HEK293 (cell line): ENCODE results near the gene EIF5A.
A peak's percentile ranks its signal among the peaks of the same experiment; 100 is the strongest.

Experiments
- HOXD13 ChIP-seq: sonication (generic); formaldehyde crosslinking; IDR thresholded peaks from 2 replicates; pipeline ENCODE4 v1.8.0; 2022; ENCODE audit warnings: missing genetic modification reagents, borderline replicate concordance
- KLF7 ChIP-seq: fragments of 450-650 bp; formaldehyde crosslinking; IDR thresholded peaks from 2 replicates; pipeline ENCODE4 v1.5.1; 2016; ENCODE audit warnings: missing biosample characterization, missing genetic modification characterization, borderline replicate concordance
- SALL2 ChIP-seq: fragments of 450-650 bp; formaldehyde crosslinking; IDR thresholded peaks from 2 replicates; pipeline ENCODE4 v1.5.0; 2017; ENCODE audit warnings: missing biosample characterization, mild to moderate bottlenecking, missing genetic modification characterization, borderline replicate concordance
- SCRT2 ChIP-seq: fragments of 450-650 bp; formaldehyde crosslinking; IDR thresholded peaks from 2 replicates; pipeline ENCODE4 v1.5.1; 2016; ENCODE audit warnings: missing biosample characterization, missing genetic modification characterization
- SP7 ChIP-seq: fragments of 450-650 bp; formaldehyde crosslinking; IDR thresholded peaks from 2 replicates; pipeline ENCODE4 v1.5.1; 2016; ENCODE audit warnings: missing biosample characterization, missing genetic modification characterization
- TRIM28 ChIP-seq: IDR thresholded peaks from 2 replicates; pipeline ENCODE4 v1.6.1; 2011; ENCODE audit warnings: low read length, control low read depth, borderline replicate concordance
- ZBTB1 ChIP-seq: fragments of 450-650 bp; formaldehyde crosslinking; IDR thresholded peaks from 2 replicates; pipeline ENCODE4 v1.5.1; 2016; ENCODE audit warnings: missing biosample characterization, missing genetic modification characterization
- ZBTB20 ChIP-seq: fragments of 450-650 bp; formaldehyde crosslinking; IDR thresholded peaks from 2 replicates; pipeline ENCODE4 v1.5.1; 2016; ENCODE audit warnings: missing biosample characterization, missing genetic modification characterization
- ZEB2 ChIP-seq: fragments of 450-650 bp; formaldehyde crosslinking; IDR thresholded peaks from 2 replicates; pipeline ENCODE4 v1.5.1; 2016; ENCODE audit warnings: missing biosample characterization, missing genetic modification characterization
- ZIC2 ChIP-seq: fragments of 450-650 bp; formaldehyde crosslinking; IDR thresholded peaks from 2 replicates; pipeline ENCODE4 v1.5.1; 2016; ENCODE audit warnings: missing biosample characterization, missing genetic modification characterization
- ZNF114 ChIP-seq: fragments of 450-650 bp; formaldehyde crosslinking; IDR thresholded peaks from 2 replicates; pipeline ENCODE4 v1.5.0; 2017; ENCODE audit warnings: missing biosample characterization, missing genetic modification characterization
- ZNF211 ChIP-seq: fragments of 450-650 bp; formaldehyde crosslinking; IDR thresholded peaks from 2 replicates; pipeline ENCODE4 v1.5.1; 2016; ENCODE audit warnings: low read depth, missing biosample characterization, missing genetic modification characterization
- ZNF266 ChIP-seq: fragments of 450-650 bp; formaldehyde crosslinking; IDR thresholded peaks from 2 replicates; pipeline ENCODE4 v1.5.1; 2016; ENCODE audit warnings: missing biosample characterization, missing genetic modification characterization, low read depth
- ZNF350 ChIP-seq: fragments of 450-650 bp; formaldehyde crosslinking; IDR thresholded peaks from 2 replicates; pipeline ENCODE4 v1.5.0; 2017; ENCODE audit warnings: missing biosample characterization, mild to moderate bottlenecking, missing genetic modification characterization
- ZNF366 ChIP-seq: fragments of 450-650 bp; formaldehyde crosslinking; conservative IDR thresholded peaks from 2 replicates; pipeline ENCODE4 v1.5.1; 2016; ENCODE audit warnings: missing biosample characterization, missing genetic modification characterization
- ZNF391 ChIP-seq: fragments of 450-650 bp; formaldehyde crosslinking; IDR thresholded peaks from 2 replicates; pipeline ENCODE4 v1.5.1; 2016; ENCODE audit warnings: low read depth, missing biosample characterization, missing genetic modification characterization, borderline replicate concordance
- ZNF416 ChIP-seq: fragments of 450-650 bp; formaldehyde crosslinking; IDR thresholded peaks from 2 replicates; pipeline ENCODE4 v1.5.1; 2016; ENCODE audit warnings: missing biosample characterization, missing genetic modification characterization
- ZNF529 ChIP-seq: fragments of 450-650 bp; formaldehyde crosslinking; IDR thresholded peaks from 2 replicates; pipeline ENCODE4 v1.5.1; 2017; ENCODE audit warnings: missing genetic modification characterization, missing biosample characterization; ENCODE audit not compliant: insufficient replicate concordance
- ZNF555 ChIP-seq: fragments of 450-650 bp; formaldehyde crosslinking; conservative IDR thresholded peaks from 2 replicates; pipeline ENCODE4 v1.5.1; 2017; ENCODE audit warnings: missing biosample characterization, mild to moderate bottlenecking, missing genetic modification characterization, inconsistent platforms
- ZNF600 ChIP-seq: fragments of 450-650 bp; formaldehyde crosslinking; IDR thresholded peaks from 2 replicates; pipeline ENCODE4 v1.5.1; 2016; ENCODE audit warnings: missing biosample characterization, missing genetic modification characterization
- ZNF792 ChIP-seq: fragments of 450-650 bp; formaldehyde crosslinking; IDR thresholded peaks from 2 replicates; pipeline ENCODE4 v1.5.1; 2016; ENCODE audit warnings: missing biosample characterization, missing genetic modification characterization
- TF ChIP-seq, protein P1 (sequence below): fragments of 450-650 bp; formaldehyde crosslinking; IDR thresholded peaks from 2 replicates; pipeline ENCODE4 v1.5.1; 2017; ENCODE audit warnings: missing biosample characterization, missing genetic modification characterization
- TF ChIP-seq, protein P2 (sequence below): fragments of 450-650 bp; formaldehyde crosslinking; IDR thresholded peaks from 2 replicates; pipeline ENCODE4 v1.5.1; 2016; ENCODE audit warnings: missing biosample characterization, missing genetic modification characterization
- TF ChIP-seq, protein P3 (sequence below): fragments of 450-650 bp; formaldehyde crosslinking; IDR thresholded peaks from 2 replicates; pipeline ENCODE4 v1.5.1; 2016; ENCODE audit warnings: missing biosample characterization, missing genetic modification characterization
- TF ChIP-seq, protein P4 (sequence below): fragments of 450-650 bp; formaldehyde crosslinking; IDR thresholded peaks from 2 replicates; pipeline ENCODE4 v1.5.1; 2016; ENCODE audit warnings: missing biosample characterization, missing genetic modification characterization
- TF ChIP-seq, protein P5 (sequence below): fragments of 450-650 bp; formaldehyde crosslinking; IDR thresholded peaks from 2 replicates; pipeline ENCODE4 v1.5.1; 2017; ENCODE audit warnings: missing biosample characterization, missing genetic modification characterization
- TF ChIP-seq, protein P6 (sequence below): fragments of 450-650 bp; formaldehyde crosslinking; IDR thresholded peaks from 2 replicates; pipeline ENCODE4 v1.5.1; 2017; ENCODE audit warnings: missing biosample characterization, missing genetic modification characterization
- TF ChIP-seq, protein P7 (sequence below): sonication (generic); formaldehyde crosslinking; IDR thresholded peaks from 2 replicates; pipeline ENCODE4 v1.8.1; 2022; ENCODE audit warnings: mild to moderate bottlenecking, moderate library complexity, missing genetic modification reagents

Gene EIF5A

DNA sequence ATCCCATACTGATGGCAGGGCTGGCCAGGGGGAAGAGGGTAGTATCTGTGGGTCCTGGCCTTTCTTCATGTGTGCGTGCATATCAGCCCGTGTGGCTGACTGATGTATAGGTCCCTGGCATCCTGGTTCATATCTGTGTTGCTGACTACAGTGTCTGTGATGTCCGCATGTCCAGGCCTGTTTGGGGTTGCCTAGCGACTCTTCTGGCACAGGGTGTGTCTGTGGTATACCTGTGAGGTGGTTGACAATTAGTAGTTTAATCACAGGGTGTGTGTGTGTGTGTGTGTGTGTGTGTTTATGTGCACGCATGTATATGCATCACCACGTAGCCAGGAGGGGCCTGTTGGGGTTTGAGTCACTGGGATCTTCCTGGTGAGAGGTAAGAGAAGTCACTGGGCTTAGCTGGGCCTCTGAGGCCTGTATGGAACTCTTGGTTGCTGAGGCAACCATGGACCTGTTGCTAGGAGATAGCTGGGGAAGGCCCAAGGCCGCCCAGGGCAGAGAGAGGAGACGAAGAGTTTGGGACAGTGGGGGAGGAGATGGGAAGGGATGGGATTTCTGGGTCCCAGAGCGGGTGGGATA lies 46.9 kb downstream of the EIF5A start (continued):
- TF ChIP-seq, protein P1, sequence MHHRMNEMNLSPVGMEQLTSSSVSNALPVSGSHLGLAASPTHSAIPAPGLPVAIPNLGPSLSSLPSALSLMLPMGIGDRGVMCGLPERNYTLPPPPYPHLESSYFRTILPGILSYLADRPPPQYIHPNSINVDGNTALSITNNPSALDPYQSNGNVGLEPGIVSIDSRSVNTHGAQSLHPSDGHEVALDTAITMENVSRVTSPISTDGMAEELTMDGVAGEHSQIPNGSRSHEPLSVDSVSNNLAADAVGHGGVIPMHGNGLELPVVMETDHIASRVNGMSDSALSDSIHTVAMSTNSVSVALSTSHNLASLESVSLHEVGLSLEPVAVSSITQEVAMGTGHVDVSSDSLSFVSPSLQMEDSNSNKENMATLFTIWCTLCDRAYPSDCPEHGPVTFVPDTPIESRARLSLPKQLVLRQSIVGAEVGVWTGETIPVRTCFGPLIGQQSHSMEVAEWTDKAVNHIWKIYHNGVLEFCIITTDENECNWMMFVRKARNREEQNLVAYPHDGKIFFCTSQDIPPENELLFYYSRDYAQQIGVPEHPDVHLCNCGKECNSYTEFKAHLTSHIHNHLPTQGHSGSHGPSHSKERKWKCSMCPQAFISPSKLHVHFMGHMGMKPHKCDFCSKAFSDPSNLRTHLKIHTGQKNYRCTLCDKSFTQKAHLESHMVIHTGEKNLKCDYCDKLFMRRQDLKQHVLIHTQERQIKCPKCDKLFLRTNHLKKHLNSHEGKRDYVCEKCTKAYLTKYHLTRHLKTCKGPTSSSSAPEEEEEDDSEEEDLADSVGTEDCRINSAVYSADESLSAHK (tag by site-specific recombination) = no peak
- TF ChIP-seq ZNF266 (tag by site-specific recombination) (no peak), ZNF555 (no peak), TRIM28 (no peak), ZNF211 (tag by site-specific recombination) (no peak), SCRT2 (tag by site-specific recombination) (peak; percentile 98), ZBTB1 (tag by site-specific recombination) (no peak), ZEB2 (tag by site-specific recombination) (no peak), ZNF366 (0 out of 2 replicates have a peak, but pooled peaks have one; percentile 18), ZNF600 (tag by site-specific recombination) (peak; percentile 49; the same call in 1 of the 2 replicates), ZNF350 (tag by site-specific recombination) (no peak), ZNF416 (tag by site-specific recombination) (no peak), ZNF114 (tag by site-specific recombination) (no peak), ZIC2 (0 out of 2 replicates have a peak, but pooled peaks have one; percentile 17), SALL2 (tag by site-specific recombination) (peak; percentile 69; the same call in 1 of the 2 replicates), SP7 (tag by site-specific recombination) (peak; percentile 80), KLF7 (no peak), ZNF792 (no peak), ZNF529 (tag by site-specific recombination) (no peak), HOXD13 (no peak), ZNF391 (tag by site-specific recombination) (peak; percentile 78; the same call in 1 of the 2 replicates), ZBTB20 (tag by site-specific recombination) (peak; percentile 67)
- TF ChIP-seq, protein P2, sequence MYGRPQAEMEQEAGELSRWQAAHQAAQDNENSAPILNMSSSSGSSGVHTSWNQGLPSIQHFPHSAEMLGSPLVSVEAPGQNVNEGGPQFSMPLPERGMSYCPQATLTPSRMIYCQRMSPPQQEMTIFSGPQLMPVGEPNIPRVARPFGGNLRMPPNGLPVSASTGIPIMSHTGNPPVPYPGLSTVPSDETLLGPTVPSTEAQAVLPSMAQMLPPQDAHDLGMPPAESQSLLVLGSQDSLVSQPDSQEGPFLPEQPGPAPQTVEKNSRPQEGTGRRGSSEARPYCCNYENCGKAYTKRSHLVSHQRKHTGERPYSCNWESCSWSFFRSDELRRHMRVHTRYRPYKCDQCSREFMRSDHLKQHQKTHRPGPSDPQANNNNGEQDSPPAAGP = 0 out of 2 replicates have a peak, but pooled peaks have one; percentile 44
- TF ChIP-seq, protein P3, sequence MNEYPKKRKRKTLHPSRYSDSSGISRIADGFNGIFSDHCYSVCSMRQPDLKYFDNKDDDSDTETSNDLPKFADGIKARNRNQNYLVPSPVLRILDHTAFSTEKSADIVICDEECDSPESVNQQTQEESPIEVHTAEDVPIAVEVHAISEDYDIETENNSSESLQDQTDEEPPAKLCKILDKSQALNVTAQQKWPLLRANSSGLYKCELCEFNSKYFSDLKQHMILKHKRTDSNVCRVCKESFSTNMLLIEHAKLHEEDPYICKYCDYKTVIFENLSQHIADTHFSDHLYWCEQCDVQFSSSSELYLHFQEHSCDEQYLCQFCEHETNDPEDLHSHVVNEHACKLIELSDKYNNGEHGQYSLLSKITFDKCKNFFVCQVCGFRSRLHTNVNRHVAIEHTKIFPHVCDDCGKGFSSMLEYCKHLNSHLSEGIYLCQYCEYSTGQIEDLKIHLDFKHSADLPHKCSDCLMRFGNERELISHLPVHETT = 0 out of 2 replicates have a peak, but pooled peaks have one; percentile 23
- TF ChIP-seq, protein P4, sequence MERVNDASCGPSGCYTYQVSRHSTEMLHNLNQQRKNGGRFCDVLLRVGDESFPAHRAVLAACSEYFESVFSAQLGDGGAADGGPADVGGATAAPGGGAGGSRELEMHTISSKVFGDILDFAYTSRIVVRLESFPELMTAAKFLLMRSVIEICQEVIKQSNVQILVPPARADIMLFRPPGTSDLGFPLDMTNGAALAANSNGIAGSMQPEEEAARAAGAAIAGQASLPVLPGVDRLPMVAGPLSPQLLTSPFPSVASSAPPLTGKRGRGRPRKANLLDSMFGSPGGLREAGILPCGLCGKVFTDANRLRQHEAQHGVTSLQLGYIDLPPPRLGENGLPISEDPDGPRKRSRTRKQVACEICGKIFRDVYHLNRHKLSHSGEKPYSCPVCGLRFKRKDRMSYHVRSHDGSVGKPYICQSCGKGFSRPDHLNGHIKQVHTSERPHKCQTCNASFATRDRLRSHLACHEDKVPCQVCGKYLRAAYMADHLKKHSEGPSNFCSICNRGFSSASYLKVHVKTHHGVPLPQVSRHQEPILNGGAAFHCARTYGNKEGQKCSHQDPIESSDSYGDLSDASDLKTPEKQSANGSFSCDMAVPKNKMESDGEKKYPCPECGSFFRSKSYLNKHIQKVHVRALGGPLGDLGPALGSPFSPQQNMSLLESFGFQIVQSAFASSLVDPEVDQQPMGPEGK (tag by site-specific recombination) = no peak; the same call in 1 of the 2 replicates
- TF ChIP-seq, protein P5, sequence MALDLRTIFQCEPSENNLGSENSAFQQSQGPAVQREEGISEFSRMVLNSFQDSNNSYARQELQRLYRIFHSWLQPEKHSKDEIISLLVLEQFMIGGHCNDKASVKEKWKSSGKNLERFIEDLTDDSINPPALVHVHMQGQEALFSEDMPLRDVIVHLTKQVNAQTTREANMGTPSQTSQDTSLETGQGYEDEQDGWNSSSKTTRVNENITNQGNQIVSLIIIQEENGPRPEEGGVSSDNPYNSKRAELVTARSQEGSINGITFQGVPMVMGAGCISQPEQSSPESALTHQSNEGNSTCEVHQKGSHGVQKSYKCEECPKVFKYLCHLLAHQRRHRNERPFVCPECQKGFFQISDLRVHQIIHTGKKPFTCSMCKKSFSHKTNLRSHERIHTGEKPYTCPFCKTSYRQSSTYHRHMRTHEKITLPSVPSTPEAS (tag by site-specific recombination) = peak; percentile 72
- TF ChIP-seq, protein P6, sequence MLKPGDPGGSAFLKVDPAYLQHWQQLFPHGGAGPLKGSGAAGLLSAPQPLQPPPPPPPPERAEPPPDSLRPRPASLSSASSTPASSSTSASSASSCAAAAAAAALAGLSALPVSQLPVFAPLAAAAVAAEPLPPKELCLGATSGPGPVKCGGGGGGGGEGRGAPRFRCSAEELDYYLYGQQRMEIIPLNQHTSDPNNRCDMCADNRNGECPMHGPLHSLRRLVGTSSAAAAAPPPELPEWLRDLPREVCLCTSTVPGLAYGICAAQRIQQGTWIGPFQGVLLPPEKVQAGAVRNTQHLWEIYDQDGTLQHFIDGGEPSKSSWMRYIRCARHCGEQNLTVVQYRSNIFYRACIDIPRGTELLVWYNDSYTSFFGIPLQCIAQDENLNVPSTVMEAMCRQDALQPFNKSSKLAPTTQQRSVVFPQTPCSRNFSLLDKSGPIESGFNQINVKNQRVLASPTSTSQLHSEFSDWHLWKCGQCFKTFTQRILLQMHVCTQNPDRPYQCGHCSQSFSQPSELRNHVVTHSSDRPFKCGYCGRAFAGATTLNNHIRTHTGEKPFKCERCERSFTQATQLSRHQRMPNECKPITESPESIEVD (tag by site-specific recombination) = no peak
- TF ChIP-seq, protein P7, sequence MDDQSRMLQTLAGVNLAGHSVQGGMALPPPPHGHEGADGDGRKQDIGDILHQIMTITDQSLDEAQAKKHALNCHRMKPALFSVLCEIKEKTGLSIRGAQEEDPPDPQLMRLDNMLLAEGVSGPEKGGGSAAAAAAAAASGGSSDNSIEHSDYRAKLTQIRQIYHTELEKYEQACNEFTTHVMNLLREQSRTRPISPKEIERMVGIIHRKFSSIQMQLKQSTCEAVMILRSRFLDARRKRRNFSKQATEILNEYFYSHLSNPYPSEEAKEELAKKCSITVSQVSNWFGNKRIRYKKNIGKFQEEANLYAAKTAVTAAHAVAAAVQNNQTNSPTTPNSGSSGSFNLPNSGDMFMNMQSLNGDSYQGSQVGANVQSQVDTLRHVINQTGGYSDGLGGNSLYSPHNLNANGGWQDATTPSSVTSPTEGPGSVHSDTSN (CRISPR knock-in tag) = no peak
